ENCODE data around the gene CCDC89.

CCDC89 gene

DNA sequence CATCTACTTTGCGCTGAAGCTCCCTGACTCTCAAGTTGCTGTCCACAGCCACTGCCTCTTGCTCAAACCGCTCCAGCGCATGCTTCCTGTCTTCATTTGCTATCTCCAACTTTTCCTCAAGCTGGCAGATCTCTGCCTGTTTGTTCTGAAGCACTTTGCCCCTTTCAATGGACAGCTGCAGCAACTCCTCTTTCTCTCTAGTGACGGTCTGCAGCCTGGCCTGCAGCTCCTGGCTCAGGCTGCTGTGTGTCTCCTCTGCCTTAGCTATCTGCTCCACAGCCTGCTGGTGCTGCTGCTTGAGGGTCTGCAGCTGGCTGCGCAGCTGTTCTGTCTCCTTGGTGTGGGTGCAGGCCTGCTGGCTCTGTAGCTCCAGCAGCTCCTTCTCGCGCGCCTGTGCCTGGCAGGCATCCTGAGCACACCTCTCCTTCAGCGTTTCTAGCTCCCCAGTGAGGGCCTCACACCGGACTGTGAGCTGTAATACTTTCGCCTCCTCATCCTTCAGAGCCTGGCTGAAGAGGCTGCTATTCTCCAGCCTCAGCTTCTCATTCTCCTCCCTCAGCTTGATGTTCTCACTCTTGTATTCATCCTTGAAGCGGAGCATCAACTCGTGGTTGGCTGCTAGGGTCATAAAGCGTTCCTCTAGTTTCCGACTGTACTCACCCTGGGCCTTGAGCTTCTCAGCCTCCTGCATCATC lies 723 bp downstream of the CCDC89 start:
- peak overlapping the region; percentile 53 for H3K18ac ChIP-seq (ENCODE audit: low read length)
- peak overlapping the region; percentile 28 for H3K14ac ChIP-seq (ENCODE audit: low read length)
- no peaks in the 10 kb centered on the region for H3K9me3 ChIP-seq (replicated peaks in 1 of 2; ENCODE audit: control insufficient read depth in 2 of 2, insufficient read depth in 1 of 2, low read depth in 1 of 2, low read length in 2 of 2)
- H2AK5ac ChIP-seq (ENCODE audit: low read depth, low read length): no peak overlapping the region
- no peak overlapping the region for H3K4me3 ChIP-seq (ENCODE audit: low read length in 2 of 2)
- no peak overlapping the region for H4K91ac ChIP-seq (ENCODE audit: low read depth, low read length, poor library complexity)
- no peak overlapping the region for H2BK12ac ChIP-seq (ENCODE audit: low read length)
- H3K4me2 ChIP-seq (ENCODE audit: insufficient read depth, low read length, poor library complexity, severe bottlenecking): no peak overlapping the region
- no peak for DNase-seq (ENCODE audit: low spot score)
- H2AFZ ChIP-seq (ENCODE audit: low read length): peak overlapping the region; percentile 73
- peaks cover 2 to 4% of the 10 kb centered on the region in 2 donors for H3K4me1 ChIP-seq (ENCODE audit: control insufficient read depth in 2 of 2, insufficient read depth in 1 of 2, low read depth in 1 of 2, low read length in 2 of 2)
- no peak overlapping the region for H3K9ac ChIP-seq (ENCODE audit: low read depth, low read length, poor library complexity)
- H3K23ac ChIP-seq (ENCODE audit: low read depth, low read length, poor library complexity): no peak overlapping the region
- no CpG with 5 or more reads among the region's 15 CpGs for WGBS, 2 donors (ENCODE audit: extremely low coverage in 2 of 2, insufficient read length in 2 of 2, insufficient replicate concordance in 1 of 2)
- H3K27me3 ChIP-seq (ENCODE audit: control insufficient read depth in 3 of 3, insufficient read depth in 3 of 3, low read depth in 1 of 3, low read length in 3 of 3): no peaks in the 10 kb centered on the region
- H2BK5ac ChIP-seq (ENCODE audit: low read length): no peak overlapping the region
- H3K36me3 ChIP-seq (replicated peaks in 1 of 2; ENCODE audit: control insufficient read depth in 2 of 2, insufficient read depth in 2 of 2, low read length in 2 of 2): no peaks in the 10 kb centered on the region
- no peak overlapping the region for H3K27ac ChIP-seq (replicated peaks; ENCODE audit: low read length)
- no peak overlapping the region for H2BK15ac ChIP-seq (ENCODE audit: low read length)
- H3K4ac ChIP-seq (ENCODE audit: low read length): no peak overlapping the region
- H2BK120ac ChIP-seq (ENCODE audit: low read depth, low read length): no peak overlapping the region
- H4K8ac ChIP-seq (ENCODE audit: low read depth, low read length): no peak overlapping the region
- H3K79me1 ChIP-seq (ENCODE audit: low read depth, low read length): no peaks in the 10 kb centered on the region

DNA sequence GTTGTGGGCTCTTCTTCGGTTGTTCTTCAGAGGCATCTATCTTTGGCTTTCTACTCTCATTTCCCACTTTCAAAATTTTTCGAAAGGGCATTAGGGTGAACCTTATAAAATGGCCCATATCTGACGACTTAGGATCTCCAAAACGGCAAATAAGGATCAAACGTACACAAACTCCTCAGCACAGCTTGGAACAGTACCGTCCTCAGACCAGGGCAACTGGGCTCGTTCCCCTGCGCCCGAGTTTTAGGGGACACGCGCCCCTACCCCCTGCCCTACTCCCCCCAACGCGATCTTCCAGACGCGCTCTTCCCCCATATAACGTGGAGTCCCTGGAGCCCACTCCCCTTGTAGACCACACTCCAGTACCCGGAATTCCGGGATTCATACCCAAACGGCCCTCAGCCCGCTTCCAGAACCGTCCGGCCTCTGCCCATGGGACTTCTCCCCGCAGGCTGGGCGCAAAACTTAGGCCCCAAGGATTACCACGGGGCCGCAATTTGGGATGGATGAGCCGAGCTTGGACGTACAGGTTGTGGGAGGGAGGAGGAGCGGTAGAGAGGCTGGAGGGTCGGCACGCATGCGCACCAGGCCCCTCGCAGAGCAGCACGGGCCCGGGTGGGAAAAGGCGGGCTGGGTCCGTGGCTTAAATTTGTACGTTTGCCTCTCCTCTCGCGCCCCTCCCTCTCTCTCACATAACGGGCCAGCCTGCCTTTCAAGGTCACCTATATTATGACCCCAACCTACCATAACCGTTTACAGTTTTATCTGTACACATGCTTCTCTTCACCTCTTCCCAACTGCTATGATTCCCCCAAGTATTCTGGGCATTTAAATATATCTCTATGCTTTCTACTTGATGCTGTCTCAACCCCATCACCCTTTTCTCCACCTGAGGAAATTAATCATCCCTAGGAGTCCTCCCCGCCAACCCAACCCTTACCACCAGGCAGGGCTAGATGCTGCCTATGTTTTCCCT lies 3.4 kb downstream of the CCDC89 start:
- no peak overlapping the region for H2BK15ac ChIP-seq (ENCODE audit: low read length)
- no peak overlapping the region for H3K4me3 ChIP-seq (ENCODE audit: low read length in 2 of 2)
- DNase-seq (ENCODE audit: low spot score): no peak

DNA sequence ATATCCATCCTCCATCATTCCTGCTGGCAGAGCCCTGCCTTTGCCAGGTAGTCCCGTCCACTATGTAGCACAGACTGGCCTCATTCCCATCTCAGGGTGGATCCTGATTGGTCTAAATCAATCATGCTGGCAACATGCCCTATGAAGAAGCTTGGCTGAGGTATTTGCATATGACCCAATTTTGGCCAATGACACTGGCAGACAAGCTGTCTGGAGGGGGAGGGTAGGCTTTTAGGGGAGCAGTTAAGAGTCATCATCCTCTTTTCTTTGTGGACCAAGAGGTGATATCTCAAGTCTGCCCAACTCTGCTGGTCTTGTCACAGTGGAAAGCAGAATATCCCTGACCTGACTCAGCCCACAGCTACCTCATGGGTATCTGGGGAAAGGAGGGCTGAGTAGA lies 5.1 kb downstream of the CCDC89 start:
- Histone ChIP-seq H3K27me3 (ENCODE audit: control insufficient read depth in 3 of 3, insufficient read depth in 3 of 3, low read depth in 1 of 3, low read length in 3 of 3) (no peaks in the 10 kb centered on the region), H3K23ac (ENCODE audit: low read depth, low read length, poor library complexity) (no peak overlapping the region), H2BK5ac (ENCODE audit: low read length) (no peak overlapping the region), H3K4me3 (ENCODE audit: low read length in 2 of 2) (peak overlapping the region in 1 of 2 donors; percentile 4), H3K4ac (ENCODE audit: low read length) (no peak overlapping the region), H3K18ac (ENCODE audit: low read length) (no peak overlapping the region), H2AFZ (ENCODE audit: low read length) (no peak overlapping the region), H2AK5ac (ENCODE audit: low read depth, low read length) (no peak overlapping the region), H3K4me1 (ENCODE audit: control insufficient read depth in 2 of 2, insufficient read depth in 1 of 2, low read depth in 1 of 2, low read length in 2 of 2) (peaks cover 2 to 3% of the 10 kb centered on the region in 2 donors), H3K9ac (ENCODE audit: low read depth, low read length, poor library complexity) (no peak overlapping the region), H4K8ac (ENCODE audit: low read depth, low read length) (no peak overlapping the region), H3K27ac (replicated peaks; ENCODE audit: low read length) (no peak overlapping the region), H2BK12ac (ENCODE audit: low read length) (no peak overlapping the region), H3K4me2 (ENCODE audit: insufficient read depth, low read length, poor library complexity, severe bottlenecking) (no peak overlapping the region), H3K36me3 (replicated peaks in 1 of 2; ENCODE audit: control insufficient read depth in 2 of 2, insufficient read depth in 2 of 2, low read length in 2 of 2) (no peaks in the 10 kb centered on the region), H3K9me3 (replicated peaks in 1 of 2; ENCODE audit: control insufficient read depth in 2 of 2, insufficient read depth in 1 of 2, low read depth in 1 of 2, low read length in 2 of 2) (no peaks in the 10 kb centered on the region), H3K79me1 (ENCODE audit: low read depth, low read length) (no peaks in the 10 kb centered on the region), H4K91ac (ENCODE audit: low read depth, low read length, poor library complexity) (no peak overlapping the region), H2BK15ac (ENCODE audit: low read length) (no peak overlapping the region), H3K14ac (ENCODE audit: low read length) (no peak overlapping the region), H2BK120ac (ENCODE audit: low read depth, low read length) (no peak overlapping the region)
- DNase-seq (ENCODE audit: low spot score): no peak
- no CpG with 5 or more reads among the region's 1 CpG for WGBS, 2 donors (ENCODE audit: extremely low coverage in 2 of 2, insufficient read length in 2 of 2, insufficient replicate concordance in 1 of 2)

More for the DNA sequence above, 3.4 kb downstream of the CCDC89 start:
- Histone ChIP-seq H3K4me2 (ENCODE audit: insufficient read depth, low read length, poor library complexity, severe bottlenecking) (no peak overlapping the region), H3K9ac (ENCODE audit: low read depth, low read length, poor library complexity) (no peak overlapping the region), H4K91ac (ENCODE audit: low read depth, low read length, poor library complexity) (no peak overlapping the region), H3K14ac (ENCODE audit: low read length) (peak overlapping the region; percentile 2), H3K79me1 (ENCODE audit: low read depth, low read length) (no peaks in the 10 kb centered on the region), H3K27ac (replicated peaks; ENCODE audit: low read length) (no peak overlapping the region), H3K4ac (ENCODE audit: low read length) (no peak overlapping the region), H2AK5ac (ENCODE audit: low read depth, low read length) (no peak overlapping the region), H4K8ac (ENCODE audit: low read depth, low read length) (no peak overlapping the region), H3K4me1 (ENCODE audit: control insufficient read depth in 2 of 2, insufficient read depth in 1 of 2, low read depth in 1 of 2, low read length in 2 of 2) (peaks cover 2 to 4% of the 10 kb centered on the region in 2 donors), H3K23ac (ENCODE audit: low read depth, low read length, poor library complexity) (no peak overlapping the region), H3K18ac (ENCODE audit: low read length) (peak overlapping the region; percentile 9), H2BK5ac (ENCODE audit: low read length) (no peak overlapping the region), H2BK120ac (ENCODE audit: low read depth, low read length) (no peak overlapping the region), H2BK12ac (ENCODE audit: low read length) (no peak overlapping the region), H2AFZ (ENCODE audit: low read length) (no peak overlapping the region), H3K27me3 (ENCODE audit: control insufficient read depth in 3 of 3, insufficient read depth in 3 of 3, low read depth in 1 of 3, low read length in 3 of 3) (no peaks in the 10 kb centered on the region), H3K9me3 (replicated peaks in 1 of 2; ENCODE audit: control insufficient read depth in 2 of 2, insufficient read depth in 1 of 2, low read depth in 1 of 2, low read length in 2 of 2) (no peaks in the 10 kb centered on the region), H3K36me3 (replicated peaks in 1 of 2; ENCODE audit: control insufficient read depth in 2 of 2, insufficient read depth in 2 of 2, low read length in 2 of 2) (no peaks in the 10 kb centered on the region)
- WGBS, 2 donors (ENCODE audit: extremely low coverage in 2 of 2, insufficient read length in 2 of 2, insufficient replicate concordance in 1 of 2): no CpG with 5 or more reads among the region's 43 CpGs

DNA sequence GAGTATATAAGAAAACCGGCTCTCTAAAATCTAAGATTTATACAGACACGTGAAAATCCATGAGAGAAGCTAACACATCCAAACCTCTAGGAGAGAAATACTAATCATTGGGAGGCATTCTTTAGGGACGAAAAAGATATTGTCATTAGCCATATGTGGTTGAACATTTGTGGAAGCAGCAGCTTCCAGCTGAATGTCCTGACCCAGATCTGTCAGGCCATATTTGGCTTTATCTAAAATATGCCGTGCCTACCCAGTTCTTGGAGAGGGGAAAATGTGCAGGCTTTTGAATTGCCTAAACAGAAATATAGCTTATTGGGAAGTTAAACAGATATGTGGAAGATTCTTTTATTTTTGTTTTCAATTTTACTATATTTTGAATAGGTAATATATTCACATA lies 6.4 kb downstream of the CCDC89 start:
- Histone ChIP-seq H2AK5ac (ENCODE audit: low read depth, low read length) (no peak overlapping the region), H3K23ac (ENCODE audit: low read depth, low read length, poor library complexity) (no peak overlapping the region), H3K79me1 (ENCODE audit: low read depth, low read length) (no peaks in the 10 kb centered on the region), H3K9me3 (replicated peaks in 1 of 2; ENCODE audit: control insufficient read depth in 2 of 2, insufficient read depth in 1 of 2, low read depth in 1 of 2, low read length in 2 of 2) (peaks cover 0 to under 1% of the 10 kb centered on the region in 2 donors), H4K91ac (ENCODE audit: low read depth, low read length, poor library complexity) (no peak overlapping the region), H3K9ac (ENCODE audit: low read depth, low read length, poor library complexity) (no peak overlapping the region), H3K27ac (replicated peaks; ENCODE audit: low read length) (no peak overlapping the region), H3K4me1 (ENCODE audit: control insufficient read depth in 2 of 2, insufficient read depth in 1 of 2, low read depth in 1 of 2, low read length in 2 of 2) (peaks cover 0 to 2% of the 10 kb centered on the region in 2 donors), H2AFZ (ENCODE audit: low read length) (no peak overlapping the region), H3K14ac (ENCODE audit: low read length) (no peak overlapping the region), H3K36me3 (replicated peaks in 1 of 2; ENCODE audit: control insufficient read depth in 2 of 2, insufficient read depth in 2 of 2, low read length in 2 of 2) (no peaks in the 10 kb centered on the region), H2BK15ac (ENCODE audit: low read length) (no peak overlapping the region), H3K27me3 (ENCODE audit: control insufficient read depth in 3 of 3, insufficient read depth in 3 of 3, low read depth in 1 of 3, low read length in 3 of 3) (peaks cover 0 to 3% (median 0%) of the 10 kb centered on the region in 3 experiments), H4K8ac (ENCODE audit: low read depth, low read length) (no peak overlapping the region), H3K4me3 (ENCODE audit: low read length in 2 of 2) (no peak overlapping the region), H3K4ac (ENCODE audit: low read length) (no peak overlapping the region), H3K18ac (ENCODE audit: low read length) (no peak overlapping the region), H2BK5ac (ENCODE audit: low read length) (no peak overlapping the region), H2BK120ac (ENCODE audit: low read depth, low read length) (no peak overlapping the region), H3K4me2 (ENCODE audit: insufficient read depth, low read length, poor library complexity, severe bottlenecking) (no peak overlapping the region), H2BK12ac (ENCODE audit: low read length) (no peak overlapping the region)
- no CpG with 5 or more reads among the region's 4 CpGs for WGBS, 2 donors (ENCODE audit: extremely low coverage in 2 of 2, insufficient read length in 2 of 2, insufficient replicate concordance in 1 of 2)
- DNase-seq (ENCODE audit: low spot score): no peak

All from neuronal stem cell (in vitro differentiated cells).